ENCODE measurements around the gene SLC22A1. TPM values are rescaled to one million over a fixed set of nuclear protein-coding genes. Genes with fewer than 3 reads are reported as not detected.

The SLC22A1 gene
- total and polyA plus RNA-seq, 2 experiments from 2014 or later, result 0.10 to 0.65 TPM

DNA sequence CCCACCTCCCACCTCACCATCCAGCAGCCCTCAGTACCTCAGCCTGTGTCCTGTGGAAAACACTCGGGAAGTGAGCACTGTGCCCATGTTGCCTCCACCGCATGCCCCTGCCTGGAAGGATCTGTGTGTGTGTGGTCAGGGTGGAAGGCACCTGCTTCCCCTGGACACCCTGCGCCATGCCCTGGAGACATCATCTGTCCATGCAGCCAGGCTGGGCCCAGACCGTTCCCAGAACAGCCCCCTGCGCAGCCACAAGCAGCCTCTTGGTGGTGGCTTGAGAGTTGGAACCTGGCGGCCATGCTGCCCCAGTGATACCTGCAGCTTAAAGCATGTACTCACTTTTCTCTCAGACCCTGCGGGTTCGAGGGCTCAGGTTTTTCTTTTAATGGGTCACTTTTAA, 34.9 kb upstream of the SLC22A1 start:
- H3K4me1 Mint-ChIP-seq, result no peaks in the 10 kb centered on the region

More for the DNA sequence above, 34.9 kb upstream of the SLC22A1 start:
- Histone ChIP-seq H3K27me3 (ENCODE audit: insufficient read depth) (no peaks in the 10 kb centered on the region), H3K4me2 (no peak overlapping the region), H2AFZ (no peak overlapping the region), H4K20me1 (replicated peaks; ENCODE audit: insufficient read depth) (peaks cover 4% of the 10 kb centered on the region; the same call in 1 of the 2 replicates), H3K9me2 (ENCODE audit: insufficient read depth) (no peaks in the 10 kb centered on the region), H3K79me2 (replicated peaks; ENCODE audit: insufficient read depth) (no peaks in the 10 kb centered on the region), H3F3A (replicated peaks; ENCODE audit: low read depth) (0 out of 2 replicates have a peak, but pooled peaks cover 3% of the 10 kb centered on the region), H3K27ac (ENCODE audit: low read depth) (no peak overlapping the region), H3K4me3 (no peak overlapping the region), H3K4me1 (ENCODE audit: insufficient read depth) (no peaks in the 10 kb centered on the region), H3K36me3 (ENCODE audit: insufficient read depth) (peaks cover 46% of the 10 kb centered on the region)
- Mint-ChIP-seq H3K4me3 (no peak overlapping the region), H3K27ac (no peak overlapping the region), H3K9me3 (no peaks in the 10 kb centered on the region), H3K36me3 (ENCODE audit: low read depth) (peaks cover 81% of the 10 kb centered on the region), H3K27me3 (ENCODE audit: insufficient read depth, low read depth, poor library complexity) (no peaks in the 10 kb centered on the region)
- TF ChIP-seq, protein P1, sequence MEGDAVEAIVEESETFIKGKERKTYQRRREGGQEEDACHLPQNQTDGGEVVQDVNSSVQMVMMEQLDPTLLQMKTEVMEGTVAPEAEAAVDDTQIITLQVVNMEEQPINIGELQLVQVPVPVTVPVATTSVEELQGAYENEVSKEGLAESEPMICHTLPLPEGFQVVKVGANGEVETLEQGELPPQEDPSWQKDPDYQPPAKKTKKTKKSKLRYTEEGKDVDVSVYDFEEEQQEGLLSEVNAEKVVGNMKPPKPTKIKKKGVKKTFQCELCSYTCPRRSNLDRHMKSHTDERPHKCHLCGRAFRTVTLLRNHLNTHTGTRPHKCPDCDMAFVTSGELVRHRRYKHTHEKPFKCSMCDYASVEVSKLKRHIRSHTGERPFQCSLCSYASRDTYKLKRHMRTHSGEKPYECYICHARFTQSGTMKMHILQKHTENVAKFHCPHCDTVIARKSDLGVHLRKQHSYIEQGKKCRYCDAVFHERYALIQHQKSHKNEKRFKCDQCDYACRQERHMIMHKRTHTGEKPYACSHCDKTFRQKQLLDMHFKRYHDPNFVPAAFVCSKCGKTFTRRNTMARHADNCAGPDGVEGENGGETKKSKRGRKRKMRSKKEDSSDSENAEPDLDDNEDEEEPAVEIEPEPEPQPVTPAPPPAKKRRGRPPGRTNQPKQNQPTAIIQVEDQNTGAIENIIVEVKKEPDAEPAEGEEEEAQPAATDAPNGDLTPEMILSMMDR (conservative IDR thresholded peaks at IDR 0.05; ENCODE audit: low read depth in 2 of 2), result no peak
- TF ChIP-seq POLR2AphosphoS5 (IDR thresholded peaks at IDR 0.05; ENCODE audit: low read depth), result no peak
- no peak for TF ChIP-seq ZNF114 (CRISPR knock-in tag; IDR thresholded peaks at IDR 0.05)
- no peak for TF ChIP-seq EZH2 (IDR thresholded peaks at IDR 0.05; ENCODE audit: low read depth, unreplicated experiment)
- TF ChIP-seq CREB1 (CRISPR knock-in tag; IDR thresholded peaks at IDR 0.05; ENCODE audit: low read depth), result no peak
- TF ChIP-seq, protein P2, sequence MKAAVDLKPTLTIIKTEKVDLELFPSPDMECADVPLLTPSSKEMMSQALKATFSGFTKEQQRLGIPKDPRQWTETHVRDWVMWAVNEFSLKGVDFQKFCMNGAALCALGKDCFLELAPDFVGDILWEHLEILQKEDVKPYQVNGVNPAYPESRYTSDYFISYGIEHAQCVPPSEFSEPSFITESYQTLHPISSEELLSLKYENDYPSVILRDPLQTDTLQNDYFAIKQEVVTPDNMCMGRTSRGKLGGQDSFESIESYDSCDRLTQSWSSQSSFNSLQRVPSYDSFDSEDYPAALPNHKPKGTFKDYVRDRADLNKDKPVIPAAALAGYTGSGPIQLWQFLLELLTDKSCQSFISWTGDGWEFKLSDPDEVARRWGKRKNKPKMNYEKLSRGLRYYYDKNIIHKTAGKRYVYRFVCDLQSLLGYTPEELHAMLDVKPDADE (IDR thresholded peaks at IDR 0.05), result no peak
- no peak for TF ChIP-seq REST (IDR thresholded peaks at IDR 0.05; ENCODE audit: unreplicated experiment)
- no peak for TF ChIP-seq ZNF331 (CRISPR knock-in tag; IDR thresholded peaks at IDR 0.05; ENCODE audit: low read depth)
- TF ChIP-seq ZNF462 (CRISPR knock-in tag; IDR thresholded peaks at IDR 0.05), result no peak
- TF ChIP-seq JUNB (IDR thresholded peaks at IDR 0.05; ENCODE audit: unreplicated experiment), result no peak
- no peak for TF ChIP-seq NANOG (IDR thresholded peaks at IDR 0.05; ENCODE audit: borderline replicate concordance)
- TF ChIP-seq STAT1 (IDR thresholded peaks at IDR 0.05; ENCODE audit: unreplicated experiment), result no peak
- TF ChIP-seq EZH2phosphoT487 (IDR thresholded peaks at IDR 0.05; ENCODE audit: unreplicated experiment), result no peak
- DNase-seq (ENCODE audit: low spot score) (no peak), ATAC-seq (no peak)

Data from GM23338 (cell line).